Measurements from ENCODE around the gene USF2.

DNA sequence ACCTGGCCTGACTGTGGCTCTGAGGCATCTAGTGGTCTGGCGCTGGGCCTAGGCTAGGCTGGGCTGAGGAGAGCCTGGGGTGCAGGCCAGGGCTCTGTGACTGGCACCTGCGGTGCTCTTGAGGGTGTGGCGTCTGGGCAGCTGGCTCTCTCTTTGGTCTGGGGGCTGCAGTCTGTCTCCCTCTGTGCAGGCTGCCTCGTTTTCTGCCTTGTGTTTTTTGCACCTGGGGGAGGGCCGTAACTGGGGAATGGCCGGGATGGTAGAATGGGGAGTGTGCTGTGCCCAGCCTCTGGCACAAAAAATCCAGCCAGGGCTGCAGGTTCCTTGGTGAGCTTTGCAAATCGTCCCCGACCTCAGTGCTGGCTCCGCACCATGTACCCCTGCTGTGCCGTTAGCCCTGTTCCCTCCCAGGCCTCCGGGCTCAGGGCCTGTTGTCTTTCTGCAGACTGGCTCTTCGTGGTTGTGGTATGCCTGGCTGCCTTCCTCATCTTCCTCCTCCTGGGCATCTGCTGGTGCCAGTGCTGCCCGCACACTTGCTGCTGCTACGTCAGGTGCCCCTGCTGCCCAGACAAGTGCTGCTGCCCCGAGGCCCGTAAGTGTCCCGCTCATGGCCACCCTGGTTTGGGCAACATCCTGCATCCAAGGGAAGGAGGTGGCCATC lies 6.5 kb upstream of the USF2 start:
- TF ChIP-seq ZNF274 (IDR thresholded peaks at IDR 0.05; ENCODE audit: low read depth, low read length) (no peak), SUZ12 (IDR thresholded peaks at IDR 0.05; ENCODE audit: extremely low read depth, insufficient read depth, insufficient read length) (no peak)

Measured in NT2/D1 (cell line).